ELR (cell line): ENCODE measurements around the gene PIRT.

Experiments
- DNase-seq: peaks from one replicate; pipeline ENCODE4 v3.0.0-alpha.2; 2015; ENCODE audit warnings: low read depth

PIRT gene

GRCh38 chr17:10821054-10821453 lies 16.8 kb downstream of the PIRT start:
- DNase-seq: no peak

- DNase-seq: no peak
These were observed 22.6 kb downstream of the PIRT start for GRCh38 chr17:10815319-10815718.

- no peak for DNase-seq
These were observed 23.8 kb downstream of the PIRT start for GRCh38 chr17:10814075-10814474.

- no peak for DNase-seq
These were observed 25.2 kb downstream of the PIRT start for GRCh38 chr17:10812674-10813073.

GRCh38 chr17:10809605-10810004 lies 28.3 kb downstream of the PIRT start:
- no peak for DNase-seq

- no peak for DNase-seq
These were observed 30.2 kb downstream of the PIRT start for GRCh38 chr17:10807704-10808128.

- DNase-seq: no peak
These were observed 31.2 kb downstream of the PIRT start for GRCh38 chr17:10806545-10807262.

- no peak for DNase-seq
These were observed 32.0 kb downstream of the PIRT start for GRCh38 chr17:10805911-10806310.

GRCh38 chr17:10804546-10804945 lies 33.3 kb downstream of the PIRT start:
- DNase-seq: no peak

- no peak for DNase-seq
These were observed 33.9 kb downstream of the PIRT start, which contains the start of gene TMEM238L for GRCh38 chr17:10803830-10804475. Gene TMEM238L, minus strand, starts transcription at chr17:10804099. Its CDS starts 136 bp downstream, at chr17:10803963.

- DNase-seq: no peak
These were observed 34.5 kb downstream of the PIRT start for GRCh38 chr17:10803350-10803749.

GRCh38 chr17:10802496-10803284 lies 35.2 kb downstream of the PIRT start:
- DNase-seq: no peak

GRCh38 chr17:10799407-10799806 lies 38.5 kb downstream of the PIRT start:
- DNase-seq: no peak

- DNase-seq: no peak
These were observed 39.0 kb downstream of the PIRT start for GRCh38 chr17:10798910-10799309.

GRCh38 chr17:10798332-10798749 lies 39.5 kb downstream of the PIRT start:
- DNase-seq: no peak

- no peak for DNase-seq
These were observed 40.2 kb downstream of the PIRT start for GRCh38 chr17:10797476-10798328.

- no peak for DNase-seq
These were observed 44.1 kb downstream of the PIRT start for GRCh38 chr17:10793816-10794215.

GRCh38 chr17:10793256-10793655 lies 44.6 kb downstream of the PIRT start:
- DNase-seq: no peak

- DNase-seq: no peak
These were observed 45.7 kb downstream of the PIRT start for GRCh38 chr17:10792151-10792550.

GRCh38 chr17:10790491-10791401 lies 47.1 kb downstream of the PIRT start:
- no peak for DNase-seq
